ENCODE data around the gene C11orf68. TPM values are rescaled to one million over a fixed set of nuclear protein-coding genes. Genes with fewer than 3 reads are reported as not detected.

C11orf68 gene
- total RNA-seq, 1 donor from 2014 or later = 36.1 TPM

GRCh38 chr11:65945941-65946558, 27.2 kb upstream of the C11orf68 start:
- no peak for ATAC-seq (ENCODE audit: poor library complexity)
- intact Hi-C loops (cut with DNase I) = no loop called here
- no peak for DNase-seq

- ATAC-seq (ENCODE audit: poor library complexity) = no peak
- intact Hi-C loops (cut with DNase I) = no loop called here
These were observed 26.6 kb upstream of the C11orf68 start, which contains the start of gene TSGA10IP for GRCh38 chr11:65945430-65945911. TSS of gene TSGA10IP (plus strand) at chr11:65945480. CDS start at chr11:65945676, 196 bp downstream.

GRCh38 chr11:65944767-65945166, 25.9 kb upstream of the C11orf68 start:
- ATAC-seq (ENCODE audit: poor library complexity) (no peak), DNase-seq (no peak)
- intact Hi-C loops (cut with DNase I) = no loop called here

More at GRCh38 chr11:65945430-65945911, 26.6 kb upstream of the C11orf68 start, which contains the start of gene TSGA10IP:
- no peak for DNase-seq

GRCh38 chr11:65944191-65944590, 25.3 kb upstream of the C11orf68 start:
- DNase-seq (no peak), ATAC-seq (ENCODE audit: poor library complexity) (no peak)
- intact Hi-C loops (cut with DNase I) = no loop called here

GRCh38 chr11:65942531-65942930, 23.7 kb upstream of the C11orf68 start:
- intact Hi-C loops (cut with DNase I) = no loop called here
- ATAC-seq (ENCODE audit: poor library complexity) (no peak), DNase-seq (no peak)

- intact Hi-C loops (cut with DNase I) = no loop called here
- no peak for DNase-seq
- peak; percentile 18 for ATAC-seq (ENCODE audit: poor library complexity)
These were observed 23.0 kb upstream of the C11orf68 start for GRCh38 chr11:65941720-65942310.

- no peak for ATAC-seq (ENCODE audit: poor library complexity)
- no peak for DNase-seq
- intact Hi-C loops (cut with DNase I) = no loop called here
These were observed 18.9 kb upstream of the C11orf68 start for GRCh38 chr11:65937766-65938165.

- ATAC-seq (ENCODE audit: poor library complexity) (no peak), DNase-seq (no peak)
- intact Hi-C loops (cut with DNase I) = no loop called here
These were observed 15.2 kb upstream of the C11orf68 start for GRCh38 chr11:65934014-65934413.

GRCh38 chr11:65932558-65932919, 13.7 kb upstream of the C11orf68 start:
- DNase-seq = no peak
- intact Hi-C loops (cut with DNase I) = no loop called here

GRCh38 chr11:65931773-65932557, 13.1 kb upstream of the C11orf68 start:
- no peak for DNase-seq
- no peak for ATAC-seq (ENCODE audit: poor library complexity)
- intact Hi-C loops (cut with DNase I) = no loop called here

More at GRCh38 chr11:65932558-65932919, 13.7 kb upstream of the C11orf68 start:
- no peak for ATAC-seq (ENCODE audit: poor library complexity)

- ATAC-seq (ENCODE audit: poor library complexity) (no peak), DNase-seq (no peak)
- intact Hi-C loops (cut with DNase I) = no loop called here
These were observed 9.8 kb upstream of the C11orf68 start for GRCh38 chr11:65928667-65929066.

- ATAC-seq (ENCODE audit: poor library complexity) = peak; percentile 45
- intact Hi-C loops (cut with DNase I) = no loop called here
- DNase-seq = no peak
These were observed 9.1 kb upstream of the C11orf68 start for GRCh38 chr11:65927904-65928397.

- no peak for ATAC-seq (ENCODE audit: poor library complexity)
- intact Hi-C loops (cut with DNase I) = no loop called here
- DNase-seq = no peak
These were observed 6.5 kb upstream of the C11orf68 start for GRCh38 chr11:65925397-65925796.

- intact Hi-C loops (cut with DNase I) = no loop called here
- DNase-seq (no peak), ATAC-seq (ENCODE audit: poor library complexity) (no peak)
These were observed 3.7 kb upstream of the C11orf68 start for GRCh38 chr11:65922565-65922964.

- ATAC-seq (ENCODE audit: poor library complexity) = no peak
- intact Hi-C loops (cut with DNase I) = no loop called here
- DNase-seq = no peak
These were observed 3.0 kb upstream of the C11orf68 start for GRCh38 chr11:65921876-65922275.

GRCh38 chr11:65921033-65921555, 2.2 kb upstream of the C11orf68 start:
- intact Hi-C loops (cut with DNase I) = no loop called here
- ATAC-seq (ENCODE audit: poor library complexity) (no peak), DNase-seq (no peak)

- intact Hi-C loops (cut with DNase I) = no loop called here
- ATAC-seq (ENCODE audit: poor library complexity) (no peak), DNase-seq (no peak)
These were observed 1.5 kb upstream of the C11orf68 start for GRCh38 chr11:65920372-65920802.

- peak; percentile 52 for ATAC-seq (ENCODE audit: poor library complexity)
- intact Hi-C loops (cut with DNase I) = no loop called here
- peak; percentile 74 for DNase-seq
These were observed 910 bp upstream of the C11orf68 start for GRCh38 chr11:65919573-65920371.

Data from Right ventricle myocardium superior (tissue), 1 donor.